Epithelial cell of prostate (primary cell): ENCODE data around the gene GLMP.
A peak's percentile ranks its signal among the peaks of the same experiment; 100 is the strongest.

Source experiments
- DNase-seq: peaks from one replicate; pipeline ENCODE4 v3.0.0-alpha.2; 2011; ENCODE audit warnings: low read depth, low spot score
- H3K27ac ChIP-seq: fragments of 450-650 bp; 2 replicates; pipeline ENCODE4 v1.5.1; 2017; ENCODE audit warnings: mild to moderate bottlenecking

Gene GLMP

DNA sequence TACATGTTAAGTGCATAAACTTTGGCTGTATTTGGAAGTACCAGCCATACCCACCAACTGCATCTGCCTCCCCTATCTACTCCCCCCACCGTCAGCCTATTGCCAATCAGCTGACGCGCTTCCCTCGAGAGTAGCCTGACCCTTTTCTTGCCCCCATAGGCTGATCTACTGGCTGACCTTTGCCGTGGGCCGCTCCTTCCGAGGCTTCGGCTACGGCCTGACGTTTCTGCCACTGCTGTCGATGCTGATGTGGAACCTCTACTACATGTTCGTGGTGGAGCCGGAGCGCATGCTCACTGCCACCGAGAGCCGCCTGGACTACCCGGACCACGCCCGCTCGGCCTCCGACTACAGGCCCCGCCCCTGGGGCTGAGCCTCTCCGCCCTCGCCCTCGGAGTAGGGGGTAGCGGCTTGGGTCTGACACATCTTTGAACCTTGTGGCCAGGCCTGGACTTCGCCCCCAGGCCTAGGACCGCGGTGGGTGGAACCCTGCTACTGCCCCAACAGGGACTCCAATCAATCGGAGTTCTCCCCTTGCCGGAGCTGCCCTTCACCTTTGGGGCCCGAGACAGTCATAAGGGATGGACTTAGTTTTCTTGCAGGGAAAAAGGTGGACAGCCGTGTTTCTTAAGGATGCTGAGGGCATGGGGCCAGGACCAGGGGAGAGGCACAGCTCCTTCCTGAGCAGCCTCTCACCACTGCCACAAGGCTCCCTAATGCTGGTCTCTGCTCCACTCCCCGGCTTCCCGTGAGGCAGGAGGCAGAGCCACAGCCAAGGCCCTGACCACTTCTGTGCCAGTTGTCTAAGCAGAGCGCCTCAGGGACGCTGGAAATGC is 4.0 kb downstream of the GLMP start:
- no peak for DNase-seq
- peak overlapping the region; percentile 27 for H3K27ac ChIP-seq

DNA sequence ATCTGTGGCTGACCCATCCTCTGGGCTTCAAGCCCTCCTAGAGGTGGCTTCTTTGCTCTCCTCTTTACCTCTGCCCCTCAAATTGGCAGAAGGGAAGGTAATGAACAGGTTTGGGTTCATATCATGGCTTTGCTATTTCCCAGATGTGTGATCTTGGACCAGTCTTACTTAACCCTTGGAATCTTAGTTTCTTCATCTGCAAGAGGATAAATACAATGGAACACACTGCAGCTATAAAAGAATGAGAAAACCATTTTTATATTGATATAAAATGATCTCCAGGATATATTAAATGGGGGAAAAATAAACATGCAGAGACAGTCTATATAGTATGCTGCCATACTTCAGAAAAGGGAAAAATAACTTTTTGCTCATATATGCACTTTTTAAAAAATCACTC is 5.6 kb downstream of the GLMP start:
- H3K27ac ChIP-seq, result no peak overlapping the region
- DNase-seq, result no peak

GRCh38 chr1:156286061-156286460 is 9.4 kb downstream of the GLMP start:
- DNase-seq, result no peak
- no peak overlapping the region for H3K27ac ChIP-seq

DNA sequence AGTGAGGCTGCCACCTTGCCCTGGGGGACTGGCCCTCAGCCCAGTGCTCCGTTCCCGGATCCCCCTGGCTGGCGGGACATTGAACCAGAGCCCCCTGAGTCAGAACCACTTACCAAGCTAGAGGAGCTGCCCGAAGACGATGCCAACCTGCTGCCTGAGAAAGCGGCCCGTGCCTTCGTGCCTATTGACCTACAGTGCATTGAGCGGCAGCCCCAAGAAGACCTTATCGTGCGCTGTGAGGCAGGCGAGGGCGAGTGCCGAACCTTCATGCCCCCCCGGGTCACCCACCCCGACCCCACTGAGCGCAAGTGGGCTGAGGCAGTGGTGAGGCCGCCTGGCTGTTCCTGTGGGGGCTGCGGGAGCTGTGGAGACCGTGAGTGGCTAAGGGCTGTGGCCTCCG is 10.0 kb downstream of the GLMP start:
- DNase-seq, result no peak
- peak overlapping the region; percentile 87 for H3K27ac ChIP-seq

DNA sequence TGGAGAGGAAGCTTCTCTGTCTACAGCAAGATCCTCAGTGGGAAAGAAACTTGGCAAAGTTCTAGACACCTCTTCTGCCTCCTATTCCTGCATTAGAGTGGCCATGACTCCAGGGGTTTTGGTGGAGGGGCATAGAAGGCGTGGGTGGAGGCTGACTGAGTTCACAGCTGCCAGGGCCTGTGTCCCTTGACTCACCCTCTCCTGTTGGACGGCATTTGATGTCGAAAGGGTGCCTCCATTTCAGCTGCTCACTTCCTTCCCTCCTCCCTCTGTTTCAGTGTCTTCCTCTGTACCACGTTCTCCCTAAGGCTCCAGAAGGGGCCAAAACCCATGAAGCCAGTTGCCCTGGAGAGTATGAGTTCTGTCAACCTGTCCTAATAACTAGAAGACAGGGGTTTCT is 10.7 kb downstream of the GLMP start:
- DNase-seq, result no peak
- peak overlapping the region; percentile 87 for H3K27ac ChIP-seq

GRCh38 chr1:156284112-156284511 is 11.4 kb downstream of the GLMP start, which contains the start of gene TMEM79:
TMEM79 (plus strand) TSS chr1:156284325; CDS start chr1:156285227, 902 bp downstream.
- peak within 1 kb of the TSS; percentile 87 for H3K27ac ChIP-seq
- no peak for DNase-seq

- DNase-seq, result no peak
Observed at GRCh38 chr1:156283521-156283920, 12.0 kb downstream of the GLMP start.

GRCh38 chr1:156282479-156283222 is 12.8 kb downstream of the GLMP start, which contains the start of gene SMG5:
SMG5 (minus strand) TSS chr1:156282825; CDS start chr1:156282680, 145 bp downstream.
- H3K27ac ChIP-seq, result peak within 1 kb of the TSS; percentile 87
- DNase-seq, result peak; percentile 97

More at GRCh38 chr1:156283521-156283920, 12.0 kb downstream of the GLMP start:
- H3K27ac ChIP-seq, result peak overlapping the region; percentile 87

DNA sequence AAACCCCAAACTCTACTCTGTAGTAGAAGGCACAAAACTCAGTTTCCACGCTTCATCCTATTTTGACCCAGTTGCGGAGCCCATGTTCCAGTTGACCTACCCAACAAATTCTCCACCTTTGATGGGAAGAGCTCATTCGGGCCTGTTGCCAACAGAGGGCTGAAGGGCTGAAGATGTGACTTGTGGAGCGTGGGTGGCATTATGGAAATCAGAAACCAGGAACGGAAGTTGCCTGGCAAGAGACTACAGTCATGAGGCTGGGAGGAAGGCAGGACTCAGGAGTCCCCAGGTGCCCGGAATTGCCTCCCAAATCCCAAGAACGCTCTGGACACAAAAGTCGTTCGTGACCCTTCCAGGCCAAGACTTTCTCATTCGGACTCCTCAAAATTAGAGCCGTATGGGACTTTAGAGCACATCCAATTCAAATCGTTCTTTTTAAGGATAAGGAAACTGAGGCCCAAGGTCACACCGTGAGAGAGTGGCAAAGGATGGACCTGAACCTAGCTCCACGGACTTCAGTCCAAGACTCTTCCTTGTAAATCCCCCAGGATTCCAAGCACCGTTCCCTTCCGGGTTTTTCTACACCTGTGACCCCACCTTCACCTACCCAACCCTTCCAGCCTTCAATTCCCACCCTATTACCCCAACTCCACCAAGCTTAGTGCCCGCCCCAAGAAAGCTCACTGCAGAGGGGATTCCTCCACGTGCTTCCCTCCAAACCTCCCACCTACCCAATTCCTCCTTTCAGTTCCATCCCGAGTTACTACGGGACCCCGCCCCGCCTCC is 13.6 kb downstream of the GLMP start:
- no peak for DNase-seq

GRCh38 chr1:156281281-156281680 is 14.2 kb downstream of the GLMP start:
- peak overlapping the region; percentile 87 for H3K27ac ChIP-seq
- no peak for DNase-seq

More for the DNA sequence above, 13.6 kb downstream of the GLMP start:
- peak overlapping the region; percentile 87 for H3K27ac ChIP-seq

DNA sequence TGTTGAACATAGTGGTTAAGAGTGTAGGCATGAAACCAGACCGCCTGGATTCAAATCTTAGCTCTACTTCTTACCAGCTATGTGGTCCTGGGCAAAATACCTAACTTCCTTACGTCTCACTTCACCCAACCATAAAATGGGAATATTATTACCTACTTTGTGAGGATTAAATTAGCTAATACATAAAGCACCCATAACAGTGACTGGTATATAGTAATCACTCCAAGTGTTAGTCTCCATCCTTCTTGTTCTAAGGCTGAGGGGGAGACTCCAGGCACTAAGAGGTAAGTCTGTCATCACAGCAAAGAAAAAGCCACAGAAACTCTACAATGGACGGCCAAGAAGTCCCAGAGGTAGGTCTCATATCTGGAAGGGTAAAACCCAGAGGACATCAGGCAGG is 15.6 kb downstream of the GLMP start:
- no peak overlapping the region for H3K27ac ChIP-seq
- DNase-seq, result no peak

DNA sequence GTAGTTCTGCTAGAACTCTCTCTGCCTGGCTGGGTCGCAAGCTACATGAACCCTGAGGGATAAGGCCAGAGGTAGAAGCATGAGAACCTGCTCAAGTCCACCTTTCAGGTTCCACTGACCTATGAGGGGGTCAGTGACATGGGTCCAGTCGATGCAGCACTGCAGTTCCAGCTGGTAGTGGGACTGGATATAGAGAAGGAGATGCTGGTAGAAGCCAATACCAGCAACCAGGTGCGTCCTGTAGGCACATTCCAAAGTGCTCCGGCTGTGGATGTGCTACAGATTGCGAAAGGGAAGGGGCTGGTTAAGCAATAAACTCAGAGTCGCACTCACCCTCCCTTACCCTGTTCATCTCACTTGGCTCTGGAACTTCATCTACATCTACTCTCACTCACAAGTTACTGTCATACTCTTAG is 18.5 kb downstream of the GLMP start:
- no peak overlapping the region for H3K27ac ChIP-seq
- DNase-seq, result no peak

GRCh38 chr1:156276532-156276931 is 18.9 kb downstream of the GLMP start:
- DNase-seq, result no peak
- H3K27ac ChIP-seq, result no peak overlapping the region

- DNase-seq, result no peak
- H3K27ac ChIP-seq, result peak overlapping the region; percentile 38
Observed at GRCh38 chr1:156270314-156270713, 25.2 kb downstream of the GLMP start.

- H3K27ac ChIP-seq, result no peak overlapping the region
- DNase-seq, result no peak
Observed at GRCh38 chr1:156268336-156268735, 27.1 kb downstream of the GLMP start.

DNA sequence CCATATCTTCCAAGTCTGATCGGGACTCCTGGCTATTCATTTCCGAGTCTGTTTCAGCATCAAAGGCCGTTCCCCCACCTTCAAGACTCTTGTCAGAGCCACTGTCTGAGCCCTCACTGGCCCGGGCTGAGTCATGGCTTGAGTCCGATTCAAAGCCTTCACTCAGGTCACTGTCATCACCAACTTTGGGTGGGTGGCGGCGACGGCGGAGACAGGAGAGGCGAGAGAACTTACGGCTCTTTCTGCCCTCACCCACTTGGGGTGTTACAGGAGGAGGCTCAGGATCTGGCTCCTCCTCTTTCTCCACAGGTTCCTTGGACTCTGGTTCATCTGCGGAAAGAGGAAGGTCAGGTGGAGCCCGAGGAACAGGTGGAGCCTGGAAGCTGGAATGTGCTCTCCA is 29.4 kb downstream of the GLMP start:
- no peak overlapping the region for H3K27ac ChIP-seq
- DNase-seq, result no peak

DNA sequence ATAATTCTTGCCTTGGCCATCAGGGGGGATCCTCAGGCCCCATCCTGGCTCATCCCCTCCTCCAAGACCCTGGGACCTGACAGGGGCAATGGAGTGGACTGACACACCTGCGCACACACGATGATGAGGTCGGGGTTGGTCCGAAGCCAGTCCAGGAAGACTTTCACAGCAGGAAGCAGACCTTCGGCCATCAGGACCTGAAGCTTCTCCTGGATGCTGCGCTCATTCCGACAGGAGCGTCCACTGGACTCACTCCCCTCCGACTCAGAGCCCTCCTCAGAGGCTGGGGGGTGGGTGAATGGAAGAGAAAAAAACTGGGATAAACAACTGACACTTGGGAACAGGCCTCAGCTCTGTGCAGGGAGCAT is 32.2 kb downstream of the GLMP start:
- no peak for DNase-seq
- H3K27ac ChIP-seq, result peak overlapping the region; percentile 87

GRCh38 chr1:156262461-156263287 is 32.8 kb downstream of the GLMP start:
- peak; percentile 58 for DNase-seq
- H3K27ac ChIP-seq, result peak overlapping the region; percentile 87

GRCh38 chr1:156260896-156261295 is 34.6 kb downstream of the GLMP start:
- DNase-seq, result no peak
- peak overlapping the region; percentile 9 for H3K27ac ChIP-seq

DNA sequence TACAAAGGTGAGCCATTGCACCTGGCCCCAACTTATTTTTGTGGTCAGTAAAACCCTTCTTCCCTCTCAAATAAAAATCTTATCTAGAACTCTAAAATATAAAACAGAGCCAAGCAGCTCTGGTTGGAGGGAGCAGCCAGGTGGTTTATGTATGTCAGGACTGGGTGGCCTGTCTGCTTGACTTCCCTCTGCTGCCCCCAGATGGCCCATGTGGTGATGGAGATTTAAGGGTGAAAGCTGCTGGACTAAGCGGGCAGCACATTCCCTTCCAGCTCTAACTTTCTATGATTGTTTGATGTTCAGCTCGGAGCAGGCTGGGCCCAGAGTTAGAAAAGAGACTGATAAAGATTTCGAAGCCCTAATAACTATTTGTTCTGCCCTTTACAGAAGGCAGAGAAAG is 35.7 kb downstream of the GLMP start:
- no peak for DNase-seq
- no peak overlapping the region for H3K27ac ChIP-seq
